ENCODE results near the gene RAB4B.

DNA sequence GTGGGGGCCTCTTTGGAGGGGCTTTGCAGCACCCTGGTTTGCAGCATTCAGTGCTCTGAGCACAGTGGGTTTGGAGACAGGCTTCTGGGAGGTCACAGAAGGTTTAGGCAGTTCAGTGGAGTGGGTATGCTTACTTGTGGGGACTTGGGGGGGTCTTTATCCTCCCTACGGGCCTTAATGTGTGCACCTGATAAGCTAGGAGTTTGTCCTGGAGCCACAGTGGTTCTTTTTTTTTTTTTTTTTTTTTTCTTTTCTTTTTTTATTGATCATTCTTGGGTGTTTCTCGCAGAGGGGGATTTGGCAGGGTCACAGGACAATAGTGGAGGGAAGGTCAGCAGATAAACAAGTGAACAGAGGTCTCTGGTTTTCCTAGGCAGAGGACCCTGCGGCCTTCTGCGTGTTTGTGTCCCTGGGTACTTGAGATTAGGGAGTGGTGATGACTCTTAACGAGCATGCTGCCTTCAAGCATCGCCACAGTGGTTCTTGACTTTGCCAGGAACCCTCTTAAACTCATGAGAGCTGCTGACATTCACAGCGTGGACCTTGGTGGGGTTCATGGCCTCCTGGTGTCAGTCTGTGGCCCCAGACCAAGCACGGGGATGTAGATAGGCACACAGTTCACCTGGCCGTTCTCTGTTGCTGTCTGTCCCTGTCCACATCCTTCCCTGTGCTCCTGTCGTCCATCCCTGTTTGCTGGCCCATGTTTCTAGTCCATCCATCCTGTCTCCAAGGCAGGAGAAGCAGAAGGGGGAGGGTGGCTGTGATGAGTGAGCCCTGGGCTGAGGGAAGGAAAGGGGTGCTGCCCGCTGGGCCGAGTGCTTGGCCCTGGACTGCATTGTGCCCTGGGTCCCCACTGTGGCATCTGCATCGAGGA is 23.6 kb downstream of the RAB4B start:
- TF ChIP-seq, protein P1, sequence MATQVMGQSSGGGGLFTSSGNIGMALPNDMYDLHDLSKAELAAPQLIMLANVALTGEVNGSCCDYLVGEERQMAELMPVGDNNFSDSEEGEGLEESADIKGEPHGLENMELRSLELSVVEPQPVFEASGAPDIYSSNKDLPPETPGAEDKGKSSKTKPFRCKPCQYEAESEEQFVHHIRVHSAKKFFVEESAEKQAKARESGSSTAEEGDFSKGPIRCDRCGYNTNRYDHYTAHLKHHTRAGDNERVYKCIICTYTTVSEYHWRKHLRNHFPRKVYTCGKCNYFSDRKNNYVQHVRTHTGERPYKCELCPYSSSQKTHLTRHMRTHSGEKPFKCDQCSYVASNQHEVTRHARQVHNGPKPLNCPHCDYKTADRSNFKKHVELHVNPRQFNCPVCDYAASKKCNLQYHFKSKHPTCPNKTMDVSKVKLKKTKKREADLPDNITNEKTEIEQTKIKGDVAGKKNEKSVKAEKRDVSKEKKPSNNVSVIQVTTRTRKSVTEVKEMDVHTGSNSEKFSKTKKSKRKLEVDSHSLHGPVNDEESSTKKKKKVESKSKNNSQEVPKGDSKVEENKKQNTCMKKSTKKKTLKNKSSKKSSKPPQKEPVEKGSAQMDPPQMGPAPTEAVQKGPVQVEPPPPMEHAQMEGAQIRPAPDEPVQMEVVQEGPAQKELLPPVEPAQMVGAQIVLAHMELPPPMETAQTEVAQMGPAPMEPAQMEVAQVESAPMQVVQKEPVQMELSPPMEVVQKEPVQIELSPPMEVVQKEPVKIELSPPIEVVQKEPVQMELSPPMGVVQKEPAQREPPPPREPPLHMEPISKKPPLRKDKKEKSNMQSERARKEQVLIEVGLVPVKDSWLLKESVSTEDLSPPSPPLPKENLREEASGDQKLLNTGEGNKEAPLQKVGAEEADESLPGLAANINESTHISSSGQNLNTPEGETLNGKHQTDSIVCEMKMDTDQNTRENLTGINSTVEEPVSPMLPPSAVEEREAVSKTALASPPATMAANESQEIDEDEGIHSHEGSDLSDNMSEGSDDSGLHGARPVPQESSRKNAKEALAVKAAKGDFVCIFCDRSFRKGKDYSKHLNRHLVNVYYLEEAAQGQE (IDR thresholded peaks at IDR 0.05; ENCODE audit: insufficient read depth in 1 of 2, low read depth in 2 of 2, low read length in 2 of 2): no peak
- TF ChIP-seq POLR2AphosphoS5 (IDR thresholded peaks at IDR 0.05; ENCODE audit: low read depth, low read length): 0 out of 2 replicates have a peak, but pooled peaks have one; percentile 34
